Neutrophil (primary cell): Measurements from ENCODE around the gene EVPL.
"Not testable (repeated sequence)": the region's sequence is repeated elsewhere in the genome, so short reads cannot be mapped to it uniquely, and the experiment has no call there.

Source experiments
- H3K27ac ChIP-seq: fragments of 200-600 bp; sonication (generic); 2 replicates; pipeline ENCODE4 v1.5.1; 2016; ENCODE audit warnings: mild to moderate bottlenecking, moderate library complexity
- H3K27me3 ChIP-seq: fragments of 200-600 bp; sonication (generic); 2 replicates; pipeline ENCODE4 v1.6.0; 2016; ENCODE audit warnings: mild to moderate bottlenecking
- H3K36me3 ChIP-seq: fragments of 200-600 bp; sonication (generic); 2 replicates; pipeline ENCODE4 v1.5.1; 2017
- H3K4me1 ChIP-seq, 2 experiments: fragments of 200-600 bp in 1 of 2; sonication (generic) in 1 of 2; 1 replicate in 1 of 2; 2 replicates in 1 of 2; pipeline versions ENCODE4 v1.5.1 to v1.6.1; 2013 to 2016; ENCODE audit warnings: low read depth in 1 of 2, low read length in 1 of 2, mild to moderate bottlenecking in 1 of 2, moderate library complexity in 1 of 2; ENCODE audit not compliant: control insufficient read depth in 1 of 2, insufficient read depth in 1 of 2
- H3K4me3 ChIP-seq, 2 experiments: fragments of 200-600 bp in 1 of 2; sonication (generic) in 1 of 2; 1 replicate in 1 of 2; 2 replicates in 1 of 2; pipeline ENCODE4 v1.5.1; 2013 to 2016; ENCODE audit warnings: low read depth in 1 of 2, low read length in 1 of 2, mild to moderate bottlenecking in 1 of 2, moderate library complexity in 1 of 2
- H3K9me3 ChIP-seq: fragments of 200-600 bp; sonication (generic); 2 replicates; pipeline ENCODE4 v1.5.1; 2016
- TF ChIP-seq, protein P1 (sequence below): fragments of 200-600 bp; sonication (generic); IDR thresholded peaks from 2 replicates; pipeline ENCODE4 v1.5.1; 2016; ENCODE audit warnings: antibody characterized with exemption

Gene EVPL

DNA sequence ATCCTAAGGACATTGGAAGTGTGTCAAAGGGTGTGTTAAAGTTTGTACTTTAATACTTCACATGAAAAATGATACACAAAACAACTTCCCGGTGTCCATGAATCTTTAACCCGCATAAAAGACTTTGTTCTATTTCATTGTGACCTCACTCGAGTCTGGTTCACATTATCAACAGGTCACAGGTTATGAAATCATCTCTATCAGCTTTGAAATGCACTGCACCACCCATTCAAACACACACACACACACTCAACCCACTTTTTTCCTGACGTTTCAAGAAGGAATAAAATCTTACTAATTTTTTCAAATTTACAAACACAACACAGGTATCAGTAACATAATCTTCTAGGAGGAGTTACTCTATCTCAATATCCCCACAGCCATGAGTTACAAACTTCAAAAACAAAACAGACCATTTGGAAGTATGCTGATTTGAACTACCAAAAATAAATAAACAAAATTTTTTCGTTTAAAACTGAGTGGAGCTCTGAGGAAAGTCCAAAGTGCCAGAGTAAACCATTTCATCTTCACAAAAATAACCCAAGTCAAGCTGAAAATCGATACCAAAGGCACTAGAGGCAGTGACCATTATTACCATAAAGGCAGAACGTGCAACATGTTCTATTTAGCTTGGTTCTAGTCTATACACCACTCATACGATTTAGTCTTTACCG lies 50.8 kb downstream of the EVPL start:
- Histone ChIP-seq H3K4me3 (peak overlapping the region; percentile 97 to 100), H3K36me3 (peaks cover 57% of the 10 kb centered on the region), H3K27ac (peak overlapping the region; percentile 72), H3K4me1 (peaks cover 73 to 89% of the 10 kb centered on the region in 2 experiments), H3K27me3 (no peaks in the 10 kb centered on the region), H3K9me3 (no peaks in the 10 kb centered on the region)
- TF ChIP-seq, protein P1, sequence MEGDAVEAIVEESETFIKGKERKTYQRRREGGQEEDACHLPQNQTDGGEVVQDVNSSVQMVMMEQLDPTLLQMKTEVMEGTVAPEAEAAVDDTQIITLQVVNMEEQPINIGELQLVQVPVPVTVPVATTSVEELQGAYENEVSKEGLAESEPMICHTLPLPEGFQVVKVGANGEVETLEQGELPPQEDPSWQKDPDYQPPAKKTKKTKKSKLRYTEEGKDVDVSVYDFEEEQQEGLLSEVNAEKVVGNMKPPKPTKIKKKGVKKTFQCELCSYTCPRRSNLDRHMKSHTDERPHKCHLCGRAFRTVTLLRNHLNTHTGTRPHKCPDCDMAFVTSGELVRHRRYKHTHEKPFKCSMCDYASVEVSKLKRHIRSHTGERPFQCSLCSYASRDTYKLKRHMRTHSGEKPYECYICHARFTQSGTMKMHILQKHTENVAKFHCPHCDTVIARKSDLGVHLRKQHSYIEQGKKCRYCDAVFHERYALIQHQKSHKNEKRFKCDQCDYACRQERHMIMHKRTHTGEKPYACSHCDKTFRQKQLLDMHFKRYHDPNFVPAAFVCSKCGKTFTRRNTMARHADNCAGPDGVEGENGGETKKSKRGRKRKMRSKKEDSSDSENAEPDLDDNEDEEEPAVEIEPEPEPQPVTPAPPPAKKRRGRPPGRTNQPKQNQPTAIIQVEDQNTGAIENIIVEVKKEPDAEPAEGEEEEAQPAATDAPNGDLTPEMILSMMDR: no peak

DNA sequence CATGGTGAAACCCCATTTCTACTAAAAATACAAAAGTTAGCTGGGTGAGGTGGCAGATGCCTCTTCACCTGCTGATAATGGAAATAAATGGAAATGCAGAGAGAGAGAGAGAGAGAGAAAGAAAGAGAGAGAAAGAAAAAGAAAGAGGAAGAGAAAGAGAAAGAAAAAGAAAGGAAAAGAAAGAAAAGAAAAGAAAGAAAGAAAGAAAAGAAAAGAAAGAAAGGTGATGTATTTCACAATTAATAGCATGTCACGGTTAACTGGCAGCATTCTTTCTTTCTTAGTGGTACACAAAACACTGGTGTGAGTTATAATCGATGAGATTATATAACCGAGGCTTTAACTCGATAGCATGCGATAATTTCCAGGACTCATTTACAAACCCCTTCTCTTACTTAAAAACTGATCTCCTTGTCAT lies 51.3 kb downstream of the EVPL start:
- no peaks in the 10 kb centered on the region for H3K9me3 ChIP-seq
- H3K36me3 ChIP-seq: peaks cover 63% of the 10 kb centered on the region
- peak overlapping the region; percentile 72 for H3K27ac ChIP-seq
- peak overlapping the region; percentile 97 to 100 for H3K4me3 ChIP-seq
- TF ChIP-seq, protein P1: no peak
- no peaks in the 10 kb centered on the region for H3K27me3 ChIP-seq
- peaks cover 78 to 90% of the 10 kb centered on the region in 2 experiments for H3K4me1 ChIP-seq

DNA sequence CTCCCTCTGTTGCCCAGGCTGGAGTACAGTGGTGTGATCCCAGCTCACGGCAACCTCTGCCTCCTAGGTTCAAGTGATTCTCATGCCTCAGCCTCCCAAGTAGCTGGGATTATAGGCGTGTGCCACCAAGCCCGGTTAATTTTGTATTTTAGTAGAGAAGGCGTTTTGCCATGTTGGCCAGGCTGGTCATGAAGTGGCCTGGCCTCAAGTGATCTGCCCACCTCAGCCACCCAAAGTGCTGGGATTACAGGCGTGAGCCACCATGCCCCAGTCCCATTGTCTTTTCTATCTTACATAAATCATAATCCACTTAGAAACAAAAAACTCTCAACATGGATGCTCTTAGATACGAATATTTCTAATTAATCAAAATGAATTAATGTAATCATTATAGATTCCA lies 51.9 kb downstream of the EVPL start:
- H3K27me3 ChIP-seq, H3K9me3 ChIP-seq: not testable (repeated sequence)
- Histone ChIP-seq H3K4me3 (peak overlapping the region in 1 of 2 experiments; percentile 97), H3K4me1 (peaks cover 78 to 90% of the 10 kb centered on the region in 2 experiments), H3K36me3 (peaks cover 65% of the 10 kb centered on the region), H3K27ac (peak overlapping the region; percentile 72)

DNA sequence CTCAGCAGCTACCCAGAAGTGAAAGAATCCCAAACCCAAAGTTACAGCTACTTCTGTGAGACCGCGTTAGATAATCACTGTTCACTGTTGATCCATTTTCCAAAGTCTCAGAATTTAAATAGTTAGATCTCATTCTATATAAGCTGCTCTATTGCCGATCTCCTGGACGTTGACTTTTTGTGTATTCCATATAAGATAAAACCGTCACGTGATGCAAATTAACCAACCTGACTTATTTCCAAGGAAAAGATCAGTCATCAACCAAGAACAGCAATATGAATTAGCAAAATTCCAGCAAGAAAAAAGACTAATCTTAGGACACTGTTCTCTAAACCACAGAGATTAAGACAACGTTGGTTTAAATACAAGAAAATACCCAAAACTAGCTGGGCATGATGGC lies 56.5 kb downstream of the EVPL start:
- H3K36me3 ChIP-seq: peaks cover 50% of the 10 kb centered on the region
- H3K4me3 ChIP-seq: peak overlapping the region; percentile 50 to 56
- TF ChIP-seq, protein P1: no peak

DNA sequence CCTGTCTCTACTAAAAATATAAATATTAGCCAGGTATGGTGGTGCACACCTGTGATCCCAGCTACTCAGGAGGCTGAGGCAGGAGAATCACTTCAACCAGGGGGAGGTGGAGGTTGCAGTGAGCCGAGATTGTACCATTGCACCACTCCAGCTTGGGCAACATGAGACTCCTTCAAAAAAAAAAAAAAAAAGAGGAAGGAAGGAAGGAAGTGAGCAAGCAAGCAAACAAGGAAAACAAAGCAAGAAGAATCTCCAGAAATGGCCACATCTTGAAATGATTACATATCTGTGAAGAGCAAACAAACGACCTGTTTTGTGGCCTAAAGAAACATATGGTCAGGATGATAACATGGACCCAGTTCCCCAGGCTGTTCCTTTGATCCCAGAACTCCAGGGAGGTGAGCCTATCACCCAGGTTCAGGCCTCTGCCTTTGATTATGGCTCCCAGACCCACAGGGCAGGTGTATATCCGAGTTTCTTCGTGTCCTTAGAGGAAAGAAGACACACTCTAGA lies 57.0 kb downstream of the EVPL start:
- TF ChIP-seq, protein P1: peak; percentile 36
- H3K9me3 ChIP-seq: no peaks in the 10 kb centered on the region
- H3K36me3 ChIP-seq: peaks cover 44% of the 10 kb centered on the region
- H3K4me1 ChIP-seq: peaks cover 71 to 79% of the 10 kb centered on the region in 2 experiments
- peak overlapping the region; percentile 50 to 56 for H3K4me3 ChIP-seq
- peak overlapping the region; percentile 96 for H3K27ac ChIP-seq
- no peaks in the 10 kb centered on the region for H3K27me3 ChIP-seq

More for the DNA sequence above, 56.5 kb downstream of the EVPL start:
- peaks cover 77 to 81% of the 10 kb centered on the region in 2 experiments for H3K4me1 ChIP-seq
- peak overlapping the region; percentile 96 for H3K27ac ChIP-seq
- no peaks in the 10 kb centered on the region for H3K9me3 ChIP-seq
- H3K27me3 ChIP-seq: no peaks in the 10 kb centered on the region

DNA sequence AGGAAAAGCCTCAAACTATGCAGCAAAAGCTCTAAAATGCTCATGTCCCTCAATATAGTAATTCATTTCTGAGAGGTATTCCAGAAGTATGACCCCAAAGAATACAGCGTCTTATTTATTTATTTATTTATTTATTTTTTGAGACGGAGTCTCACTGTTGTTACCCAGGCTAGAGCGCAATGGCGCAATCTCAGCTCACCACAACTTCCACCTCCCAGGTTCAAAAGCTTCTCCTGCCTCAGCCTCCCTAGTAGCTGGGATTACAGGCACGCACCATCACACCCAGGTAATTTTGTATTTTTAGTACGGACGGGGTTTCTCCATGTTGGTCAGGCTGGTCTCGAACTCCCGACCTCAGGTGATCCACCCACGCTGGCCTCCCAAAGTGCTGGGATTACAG lies 58.1 kb downstream of the EVPL start:
- H3K36me3 ChIP-seq: peaks cover 37% of the 10 kb centered on the region
- H3K4me1 ChIP-seq: peaks cover 72 to 82% of the 10 kb centered on the region in 2 experiments
- H3K27me3 ChIP-seq, H3K9me3 ChIP-seq: not testable (repeated sequence)
- H3K27ac ChIP-seq: peak overlapping the region; percentile 96
- H3K4me3 ChIP-seq: peak overlapping the region; percentile 50 to 56
